CD14-positive monocyte (primary cell): ENCODE results near the gene TULP1. TPM values are rescaled to one million over a fixed set of nuclear protein-coding genes. Genes with fewer than 3 reads are reported as not detected.
"Not testable (repeated sequence)": the region's sequence is repeated elsewhere in the genome, so short reads cannot be mapped to it uniquely, and the experiment has no call there.

Experiments used
- DNase-seq, 3 donors: peaks; one replicate each; pipeline ENCODE4 v3.0.0-alpha.2; 2011 to 2022
- H2AFZ ChIP-seq: 2 replicates; pipeline ENCODE4 v1.6.0; 2012; ENCODE audit warnings: mild to moderate bottlenecking, low read depth, low read length, inconsistent platforms; ENCODE audit not compliant: insufficient read depth, poor library complexity, severe bottlenecking
- H3K27ac ChIP-seq, 2 donors: 1 replicate in 1 of 2; 2 replicates in 1 of 2; pipeline ENCODE4 v1.5.1; 2012 to 2013; ENCODE audit warnings: low read length in 2 of 2, control low read depth in 1 of 2, inconsistent platforms in 1 of 2, low read depth in 1 of 2, mild to moderate bottlenecking in 1 of 2
- H3K27me3 ChIP-seq, 2 donors: one replicate each; pipeline versions ENCODE4 v1.6.0 to v1.6.1; 2011 to 2013; ENCODE audit warnings: low read length in 2 of 2; ENCODE audit not compliant: control insufficient read depth in 2 of 2, insufficient read depth in 2 of 2
- H3K36me3 ChIP-seq, 2 donors: replicated peaks in 1 of 2; 1 replicate in 1 of 2; 2 replicates in 1 of 2; pipeline versions ENCODE4 v1.5.1 to v1.6.1; 2012 to 2013; ENCODE audit warnings: low read length in 2 of 2, control low read depth in 1 of 2, inconsistent platforms in 1 of 2, mild to moderate bottlenecking in 1 of 2; ENCODE audit not compliant: insufficient read depth in 2 of 2, control insufficient read depth in 1 of 2
- H3K4me1 ChIP-seq, 2 donors: 1 replicate in 1 of 2; 2 replicates in 1 of 2; pipeline versions ENCODE4 v1.5.1 to v1.6.1; 2012 to 2013; ENCODE audit warnings: low read length in 2 of 2, control low read depth in 1 of 2, inconsistent platforms in 1 of 2, mild to moderate bottlenecking in 1 of 2, moderate library complexity in 1 of 2; ENCODE audit not compliant: insufficient read depth in 2 of 2, control insufficient read depth in 1 of 2
- H3K4me2 ChIP-seq: replicated peaks from 2 replicates; pipeline ENCODE3; 2012; ENCODE audit warnings: low read length, moderate library complexity, mild to moderate bottlenecking; ENCODE audit not compliant: poor library complexity, severe bottlenecking; ENCODE audit errors: extremely low read depth
- H3K4me3 ChIP-seq, 3 experiments: fragments of 200-600 bp in 1 of 3; sonication (generic) in 1 of 3; replicated peaks in 1 of 3; 1 replicate in 2 of 3; 2 replicates in 1 of 3; pipeline ENCODE4 v1.5.1; 2011 to 2013; ENCODE audit warnings: low read length in 3 of 3, mild to moderate bottlenecking in 3 of 3, control low read depth in 2 of 3, low read depth in 2 of 3, inconsistent platforms in 1 of 3, moderate library complexity in 1 of 3
- H3K79me2 ChIP-seq: 2 replicates; pipeline ENCODE4 v1.6.0; 2012; ENCODE audit warnings: mild to moderate bottlenecking, control low read depth, inconsistent platforms, low read length, moderate library complexity; ENCODE audit not compliant: insufficient read depth
- H3K9ac ChIP-seq: 2 replicates; pipeline ENCODE4 v1.6.0; 2017; ENCODE audit warnings: low read length, mild to moderate bottlenecking; ENCODE audit not compliant: insufficient read depth, poor library complexity, severe bottlenecking
- H3K9me3 ChIP-seq, 2 donors: replicated peaks in 1 of 2; 1 replicate in 1 of 2; 2 replicates in 1 of 2; pipeline versions ENCODE4 v1.5.1 to v1.6.1; 2012 to 2013; ENCODE audit warnings: low read length in 2 of 2, control low read depth in 1 of 2; ENCODE audit not compliant: control insufficient read depth in 1 of 2, insufficient read depth in 1 of 2
- H4K20me1 ChIP-seq: 2 replicates; pipeline ENCODE4 v1.6.0; 2012; ENCODE audit warnings: mild to moderate bottlenecking, low read length, control low read depth, moderate library complexity; ENCODE audit not compliant: insufficient read depth
- H3K27ac Mint-ChIP-seq, 7 donors: one replicate each; pipeline ENCODE4 v1.8.0; 2020; ENCODE audit warnings: mild to moderate bottlenecking in 7 of 7, mixed read lengths in 7 of 7, moderate library complexity in 6 of 7, inconsistent platforms in 2 of 7
- H3K27me3 Mint-ChIP-seq, 3 donors: one replicate each; pipeline ENCODE4 v1.8.0; 2021 to 2022; ENCODE audit warnings: low read depth in 3 of 3, mild to moderate bottlenecking in 3 of 3, mixed read lengths in 3 of 3, moderate library complexity in 3 of 3, inconsistent platforms in 1 of 3
- H3K36me3 Mint-ChIP-seq, 2 donors: one replicate each; pipeline ENCODE4 v1.8.0; 2020; ENCODE audit warnings: mixed read lengths in 2 of 2, inconsistent platforms in 1 of 2, mild to moderate bottlenecking in 1 of 2
- H3K4me1 Mint-ChIP-seq: one replicate; pipeline ENCODE4 v1.8.0; 2020; ENCODE audit warnings: mild to moderate bottlenecking, mixed read lengths
- H3K4me3 Mint-ChIP-seq, 2 donors: one replicate each; pipeline ENCODE4 v1.8.0; 2020; ENCODE audit warnings: mild to moderate bottlenecking in 2 of 2, mixed read lengths in 2 of 2, moderate library complexity in 1 of 2
- H3K9me3 Mint-ChIP-seq, 7 donors: one replicate each; pipeline ENCODE4 v1.8.0; 2020 to 2022; ENCODE audit warnings: mixed read lengths in 7 of 7, mild to moderate bottlenecking in 6 of 7, moderate library complexity in 6 of 7, inconsistent platforms in 2 of 7
- WGBS: methylation state at CpG from one replicate; pipeline ENCODE4 v1.1.5; 2013; ENCODE audit warnings: missing lambda C conversion rate; ENCODE audit not compliant: insufficient coverage; 5-methylcytosine and 5-hydroxymethylcytosine counted together
- intact Hi-C, 2 donors: fragments of 100-400 bp; cut with micrococcal nuclease; formaldehyde crosslinking; loops; one replicate each; pipeline versions ENCODE4 v1.15.0 to v1.15.1; 2023
- polyA plus RNA-seq, 3 donors: library from polyadenylated mRNA; depleted of rRNA in 1 of 3; unstranded in 2 of 3; stranded (reverse) in 1 of 3; fragments of 300-500 nt in 2 of 3; fragments of >200 nt in 1 of 3; fragmentation: Illumina TruSeq in 2 of 3; gene quantifications; 1 replicate in 2 of 3; 2 replicates in 1 of 3; pipeline ENCODE4 v1.2.3, GENCODE V29; 2012 to 2021
- TF ChIP-seq, protein P1 (sequence below): fragments of 200-600 bp; IDR thresholded peaks from one replicate; pipeline ENCODE4 v1.8.0; 2022; ENCODE audit warnings: antibody characterized with exemption, mild to moderate bottlenecking

The TULP1 gene
- polyA plus RNA-seq, 3 donors: not detected

DNA sequence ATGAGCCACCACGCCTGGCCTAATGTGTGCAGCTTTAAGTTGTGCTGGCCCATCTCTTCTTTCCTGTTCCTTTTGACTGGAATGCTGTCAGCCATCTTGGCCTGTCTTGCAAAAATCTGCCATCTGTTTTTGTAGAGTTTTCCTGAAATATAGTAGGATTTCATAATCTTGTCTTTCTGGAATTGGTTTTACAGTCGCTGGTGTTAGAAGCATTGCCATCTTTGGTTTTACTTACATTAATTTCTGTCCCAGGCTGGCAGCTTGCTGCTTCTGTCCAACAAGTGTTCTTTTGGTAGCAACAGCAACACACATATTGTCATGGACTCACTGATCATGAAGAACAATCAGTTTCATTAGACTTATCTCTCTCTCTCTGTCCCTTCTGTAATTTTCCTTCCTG lies 29.1 kb upstream of the TULP1 start:
- Histone ChIP-seq H3K4me2 (no peak overlapping the region), H4K20me1 (no peaks in the 10 kb centered on the region), H3K27me3 (no peaks in the 10 kb centered on the region), H3K9ac (no peak overlapping the region), H3K4me3 (no peak overlapping the region), H2AFZ (no peak overlapping the region), H3K79me2 (no peaks in the 10 kb centered on the region), H3K36me3 (no peaks in the 10 kb centered on the region), H3K4me1 (no peaks in the 10 kb centered on the region), H3K9me3 (no peaks in the 10 kb centered on the region), H3K27ac (no peak overlapping the region)
- no peak overlapping the region for H3K4me3 Mint-ChIP-seq
- intact Hi-C loops: no loop called here
- 91% methylated on average over 2 of the region's 2 CpGs for WGBS
- H3K27ac Mint-ChIP-seq: peak overlapping the region in 1 of 7 donors; percentile 43
- H3K4me1 Mint-ChIP-seq: peaks cover 2% of the 10 kb centered on the region
- peaks cover 0 to 8% (median 7%) of the 10 kb centered on the region in 3 donors for H3K27me3 Mint-ChIP-seq
- H3K9me3 Mint-ChIP-seq: peaks cover 0 to 8% (median 4%) of the 10 kb centered on the region in 7 donors
- no peaks in the 10 kb centered on the region for H3K36me3 Mint-ChIP-seq
- TF ChIP-seq, protein P1, sequence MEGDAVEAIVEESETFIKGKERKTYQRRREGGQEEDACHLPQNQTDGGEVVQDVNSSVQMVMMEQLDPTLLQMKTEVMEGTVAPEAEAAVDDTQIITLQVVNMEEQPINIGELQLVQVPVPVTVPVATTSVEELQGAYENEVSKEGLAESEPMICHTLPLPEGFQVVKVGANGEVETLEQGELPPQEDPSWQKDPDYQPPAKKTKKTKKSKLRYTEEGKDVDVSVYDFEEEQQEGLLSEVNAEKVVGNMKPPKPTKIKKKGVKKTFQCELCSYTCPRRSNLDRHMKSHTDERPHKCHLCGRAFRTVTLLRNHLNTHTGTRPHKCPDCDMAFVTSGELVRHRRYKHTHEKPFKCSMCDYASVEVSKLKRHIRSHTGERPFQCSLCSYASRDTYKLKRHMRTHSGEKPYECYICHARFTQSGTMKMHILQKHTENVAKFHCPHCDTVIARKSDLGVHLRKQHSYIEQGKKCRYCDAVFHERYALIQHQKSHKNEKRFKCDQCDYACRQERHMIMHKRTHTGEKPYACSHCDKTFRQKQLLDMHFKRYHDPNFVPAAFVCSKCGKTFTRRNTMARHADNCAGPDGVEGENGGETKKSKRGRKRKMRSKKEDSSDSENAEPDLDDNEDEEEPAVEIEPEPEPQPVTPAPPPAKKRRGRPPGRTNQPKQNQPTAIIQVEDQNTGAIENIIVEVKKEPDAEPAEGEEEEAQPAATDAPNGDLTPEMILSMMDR: no peak
- DNase-seq: no peak

DNA sequence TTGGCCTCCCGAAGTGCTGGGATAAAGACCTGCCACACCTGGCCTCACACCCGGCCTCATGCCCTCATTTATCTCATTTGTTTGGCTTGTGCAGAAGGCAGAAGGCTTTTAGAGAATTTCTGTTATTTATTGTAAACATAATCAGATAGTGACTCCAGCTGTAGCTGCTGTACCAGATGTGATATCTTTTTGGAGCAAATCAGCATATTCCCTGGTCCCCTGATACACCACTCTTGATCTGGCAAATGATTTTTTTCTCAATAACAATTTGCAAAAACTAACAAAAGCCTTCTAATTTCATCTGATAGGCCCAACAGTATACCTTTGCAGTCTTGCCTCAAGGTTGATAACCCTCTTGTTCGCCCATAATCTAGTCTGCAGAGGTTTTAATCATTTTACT lies 26.5 kb upstream of the TULP1 start:
- Histone ChIP-seq H3K9me3 (no peaks in the 10 kb centered on the region), H3K9ac (no peak overlapping the region), H3K27ac (no peak overlapping the region), H3K27me3 (no peaks in the 10 kb centered on the region), H3K79me2 (no peaks in the 10 kb centered on the region), H3K4me1 (no peaks in the 10 kb centered on the region), H3K36me3 (no peaks in the 10 kb centered on the region), H4K20me1 (no peaks in the 10 kb centered on the region), H3K4me2 (no peak overlapping the region), H2AFZ (no peak overlapping the region), H3K4me3 (no peak overlapping the region)
- Mint-ChIP-seq H3K4me1 (peaks cover 5% of the 10 kb centered on the region), H3K9me3 (peaks cover 0 to 8% (median 4%) of the 10 kb centered on the region in 7 donors), H3K4me3 (peak overlapping the region in 1 of 2 donors; percentile 12), H3K27ac (no peak overlapping the region), H3K36me3 (no peaks in the 10 kb centered on the region), H3K27me3 (peaks cover 2 to 8% (median 5%) of the 10 kb centered on the region in 3 donors)
- no peak for DNase-seq
- intact Hi-C loops: no loop called here
- no CpG with 5 or more reads among the region's 3 CpGs for WGBS
- TF ChIP-seq, protein P1: no peak

DNA sequence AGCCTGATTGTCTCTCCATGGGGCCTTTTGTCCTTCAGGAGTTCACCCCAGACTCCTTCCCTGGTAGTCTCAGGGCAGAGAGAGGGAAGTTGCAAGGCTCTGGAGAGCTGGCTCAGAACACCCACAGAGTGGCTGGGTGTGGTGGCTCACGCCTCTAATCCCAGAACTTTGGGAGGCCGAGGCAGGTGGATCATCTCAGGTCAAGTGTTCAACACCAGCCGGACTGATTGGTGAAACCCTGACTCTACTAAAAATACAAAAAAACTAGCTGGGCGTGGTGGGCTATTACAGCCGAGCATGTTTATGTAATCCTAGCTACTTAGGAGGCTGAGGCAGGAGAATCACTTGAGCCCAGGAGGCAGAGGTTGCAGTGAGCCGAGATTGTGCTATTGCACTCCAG lies 23.2 kb upstream of the TULP1 start:
- H2AFZ ChIP-seq, DNase-seq, H3K27ac Mint-ChIP-seq: not testable (repeated sequence)

More for the DNA sequence above, 23.2 kb upstream of the TULP1 start:
- H3K4me1 ChIP-seq, H3K36me3 Mint-ChIP-seq, H4K20me1 ChIP-seq, H3K79me2 ChIP-seq, H3K4me1 Mint-ChIP-seq, intact Hi-C loops, H3K36me3 ChIP-seq, H3K9me3 Mint-ChIP-seq, H3K27ac ChIP-seq, H3K27me3 ChIP-seq, H3K4me3 ChIP-seq, H3K9ac ChIP-seq, H3K4me2 ChIP-seq, H3K9me3 ChIP-seq: not testable (repeated sequence)
- H3K27me3 Mint-ChIP-seq: peaks cover 2 to 10% (median 6%) of the 10 kb centered on the region in 3 donors
- 85% methylated on average over 4 of the region's 6 CpGs for WGBS
- H3K4me3 Mint-ChIP-seq: peak overlapping the region in 1 of 2 donors; percentile 37
